GM18520 (cell line): ENCODE data around the gene RPS6KA4.

Experiments
- ATAC-seq: cut with Tn5 transposase; IDR thresholded peaks from one replicate; pipeline ENCODE4 v1.9.1; 2021; ENCODE audit not compliant: unreplicated experiment

The RPS6KA4 gene

GRCh38 chr11:64344787-64345186 is 14.2 kb upstream of the RPS6KA4 start:
- ATAC-seq = no peak

GRCh38 chr11:64347193-64347867 is 11.6 kb upstream of the RPS6KA4 start:
- ATAC-seq = no peak

- ATAC-seq = no peak
Measured at GRCh38 chr11:64348383-64349024, 10.5 kb upstream of the RPS6KA4 start.

- no peak for ATAC-seq
Measured at GRCh38 chr11:64349025-64349387, 10.0 kb upstream of the RPS6KA4 start.

- ATAC-seq = no peak
Measured at GRCh38 chr11:64349404-64349803, 9.6 kb upstream of the RPS6KA4 start.

GRCh38 chr11:64351136-64351631 is 7.8 kb upstream of the RPS6KA4 start:
- ATAC-seq = no peak

- no peak for ATAC-seq
Measured at GRCh38 chr11:64352099-64352994, 6.6 kb upstream of the RPS6KA4 start.

- ATAC-seq = no peak
Measured at GRCh38 chr11:64352995-64353714, 5.8 kb upstream of the RPS6KA4 start.

- no peak for ATAC-seq
Measured at GRCh38 chr11:64353715-64354506, 5.1 kb upstream of the RPS6KA4 start.

- no peak for ATAC-seq
Measured at GRCh38 chr11:64355078-64355940, 3.7 kb upstream of the RPS6KA4 start.

- ATAC-seq = no peak
Measured at GRCh38 chr11:64356498-64357411, 2.2 kb upstream of the RPS6KA4 start.

GRCh38 chr11:64357446-64357845 is 1.5 kb upstream of the RPS6KA4 start:
- ATAC-seq = no peak

GRCh38 chr11:64357904-64358535 is 942 bp upstream of the RPS6KA4 start:
- no peak for ATAC-seq

GRCh38 chr11:64358536-64358906 is 441 bp upstream of the RPS6KA4 start:
- ATAC-seq = no peak

- ATAC-seq = no peak
Measured at GRCh38 chr11:64359712-64360445, 917 bp downstream of the RPS6KA4 start.

- ATAC-seq = no peak
Measured at GRCh38 chr11:64360448-64360921, 1.5 kb downstream of the RPS6KA4 start.

- no peak for ATAC-seq
Measured at GRCh38 chr11:64361659-64362058, 2.7 kb downstream of the RPS6KA4 start.
